NCI-H2107 (cell line): ENCODE measurements around the gene ARHGAP24.
A peak's percentile ranks its signal among the peaks of the same experiment; 100 is the strongest.

Source experiments
- DNase-seq: peaks from one replicate; lab custom pipeline; 2025; lab: John Stamatoyannopoulos, UW

ARHGAP24 gene

GRCh38 chr4:85580489-85580888 is 105.5 kb downstream of the ARHGAP24 start:
- DNase-seq, result no peak

GRCh38 chr4:85587952-85588351 is 113.0 kb downstream of the ARHGAP24 start:
- no peak for DNase-seq

GRCh38 chr4:85591406-85592098 is 116.6 kb downstream of the ARHGAP24 start:
- no peak for DNase-seq

- no peak for DNase-seq
These were observed 120.3 kb downstream of the ARHGAP24 start for GRCh38 chr4:85595098-85595775.

GRCh38 chr4:85595796-85596559 is 121.0 kb downstream of the ARHGAP24 start:
- no peak for DNase-seq

- DNase-seq, result no peak
These were observed 124.0 kb downstream of the ARHGAP24 start for GRCh38 chr4:85598936-85599335.

GRCh38 chr4:85600501-85600900 is 125.6 kb downstream of the ARHGAP24 start:
- no peak for DNase-seq

GRCh38 chr4:85603437-85604336 is 128.7 kb downstream of the ARHGAP24 start:
- DNase-seq, result no peak

- DNase-seq, result no peak
These were observed 131.6 kb downstream of the ARHGAP24 start for GRCh38 chr4:85606505-85606904.

GRCh38 chr4:85607624-85608023 is 132.7 kb downstream of the ARHGAP24 start:
- peak; percentile 27 for DNase-seq

GRCh38 chr4:85610450-85610849 is 135.5 kb downstream of the ARHGAP24 start:
- no peak for DNase-seq

- DNase-seq, result no peak
These were observed 136.7 kb downstream of the ARHGAP24 start for GRCh38 chr4:85611661-85612060.

GRCh38 chr4:85613901-85614300 is 139.0 kb downstream of the ARHGAP24 start:
- DNase-seq, result no peak

GRCh38 chr4:85615952-85616351 is 141.0 kb downstream of the ARHGAP24 start:
- DNase-seq, result no peak

- no peak for DNase-seq
These were observed 142.3 kb downstream of the ARHGAP24 start for GRCh38 chr4:85617202-85617601.

GRCh38 chr4:85632981-85633380 is 158.0 kb downstream of the ARHGAP24 start:
- no peak for DNase-seq

- DNase-seq, result no peak
These were observed 162.8 kb downstream of the ARHGAP24 start for GRCh38 chr4:85637778-85638177.

GRCh38 chr4:85639946-85640345 is 165.0 kb downstream of the ARHGAP24 start:
- DNase-seq, result no peak

GRCh38 chr4:85642356-85643100 is 167.6 kb downstream of the ARHGAP24 start:
- no peak for DNase-seq

- DNase-seq, result no peak
These were observed 169.1 kb downstream of the ARHGAP24 start for GRCh38 chr4:85644061-85644460.

GRCh38 chr4:85650908-85651307 is 176.0 kb downstream of the ARHGAP24 start:
- no peak for DNase-seq
